Measurements from ENCODE around the gene MAP9. TPM values are rescaled to one million over a fixed set of nuclear protein-coding genes. Genes with fewer than 3 reads are reported as not detected.
"Not testable (repeated sequence)": the region's sequence is repeated elsewhere in the genome, so short reads cannot be mapped to it uniquely, and the experiment has no call there.

Gene MAP9
- total RNA-seq = 11.3 and 17.7 TPM in 2 replicates

DNA sequence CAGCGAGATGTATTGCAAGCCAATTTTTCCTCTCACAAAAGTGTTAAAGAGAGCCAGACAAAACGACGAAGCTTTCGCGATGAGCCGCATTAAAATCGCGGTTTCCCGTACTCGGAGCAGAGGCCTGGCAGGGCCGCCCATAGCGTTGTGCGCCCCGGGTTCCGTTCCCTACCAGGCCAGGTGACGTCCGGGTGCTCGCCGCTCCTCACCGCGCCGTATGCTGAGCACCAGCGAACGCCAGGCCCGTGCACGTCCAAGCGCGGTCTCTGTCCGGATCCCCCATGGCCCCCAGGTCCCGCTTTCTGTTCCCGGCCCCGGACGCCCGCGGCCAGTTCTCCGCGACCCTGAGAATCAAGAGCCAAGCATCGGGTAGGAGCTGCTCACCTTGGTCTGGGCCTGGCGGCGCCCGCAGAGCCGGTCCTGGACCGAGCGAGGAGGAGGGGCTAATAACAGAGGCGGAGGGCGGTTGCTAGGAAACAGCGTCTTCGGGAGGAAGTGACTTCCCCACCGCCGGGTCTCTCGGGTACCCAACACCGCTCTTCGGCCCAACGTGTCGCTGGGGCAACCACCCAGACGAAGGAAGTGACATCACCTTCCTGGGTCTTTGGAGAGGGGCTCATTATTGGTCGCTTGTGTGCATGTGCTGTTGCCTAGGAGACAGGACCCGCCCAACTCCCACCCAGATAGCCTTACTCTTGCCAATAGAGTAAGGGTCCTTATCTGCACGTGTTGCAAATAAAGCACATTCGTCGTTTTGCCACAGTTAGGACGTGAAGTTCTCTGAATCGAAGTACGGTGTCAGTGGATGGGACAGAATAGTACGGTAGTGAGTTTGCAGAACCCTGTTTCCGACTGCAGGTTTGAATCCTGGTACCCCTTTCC, at the start of gene MAP9:
TSS of gene MAP9 (minus strand) at position 579 of the 882 bp plus-strand sequence. CDS start 1,115 bp downstream, outside the sequence.
- TF ChIP-seq, protein P1, sequence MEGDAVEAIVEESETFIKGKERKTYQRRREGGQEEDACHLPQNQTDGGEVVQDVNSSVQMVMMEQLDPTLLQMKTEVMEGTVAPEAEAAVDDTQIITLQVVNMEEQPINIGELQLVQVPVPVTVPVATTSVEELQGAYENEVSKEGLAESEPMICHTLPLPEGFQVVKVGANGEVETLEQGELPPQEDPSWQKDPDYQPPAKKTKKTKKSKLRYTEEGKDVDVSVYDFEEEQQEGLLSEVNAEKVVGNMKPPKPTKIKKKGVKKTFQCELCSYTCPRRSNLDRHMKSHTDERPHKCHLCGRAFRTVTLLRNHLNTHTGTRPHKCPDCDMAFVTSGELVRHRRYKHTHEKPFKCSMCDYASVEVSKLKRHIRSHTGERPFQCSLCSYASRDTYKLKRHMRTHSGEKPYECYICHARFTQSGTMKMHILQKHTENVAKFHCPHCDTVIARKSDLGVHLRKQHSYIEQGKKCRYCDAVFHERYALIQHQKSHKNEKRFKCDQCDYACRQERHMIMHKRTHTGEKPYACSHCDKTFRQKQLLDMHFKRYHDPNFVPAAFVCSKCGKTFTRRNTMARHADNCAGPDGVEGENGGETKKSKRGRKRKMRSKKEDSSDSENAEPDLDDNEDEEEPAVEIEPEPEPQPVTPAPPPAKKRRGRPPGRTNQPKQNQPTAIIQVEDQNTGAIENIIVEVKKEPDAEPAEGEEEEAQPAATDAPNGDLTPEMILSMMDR (IDR thresholded peaks at IDR 0.05; ENCODE audit: insufficient read depth, low read depth, low read length) = no peak
- DNase-seq (ENCODE audit: low read depth) = peak; percentile 94
- H3K4me3 ChIP-seq (ENCODE audit: low read depth, low read length) = peak within 1 kb of the TSS; percentile 80

DNA sequence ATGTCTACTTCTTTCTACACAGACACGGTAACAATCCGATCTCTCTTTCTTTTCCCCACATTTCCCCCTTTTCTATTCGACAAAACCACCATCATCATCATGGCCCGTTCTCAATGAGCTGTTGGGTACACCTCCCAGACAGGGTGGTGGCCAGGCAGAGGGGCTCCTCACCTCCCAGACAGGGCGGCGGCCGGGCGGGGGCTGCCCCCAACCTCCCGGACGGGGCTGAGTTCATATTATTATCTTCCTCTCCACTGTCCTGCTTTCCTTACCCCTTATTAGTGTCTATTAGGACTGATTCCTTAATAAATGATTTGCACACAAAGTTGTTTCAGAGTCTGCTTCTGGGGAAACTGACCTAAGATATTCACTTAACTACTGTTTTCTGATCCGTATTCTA, 48.0 kb upstream of the MAP9 start:
- DNase-seq (ENCODE audit: low read depth); H3K4me3 ChIP-seq (ENCODE audit: low read depth, low read length): not testable (repeated sequence)

DNA sequence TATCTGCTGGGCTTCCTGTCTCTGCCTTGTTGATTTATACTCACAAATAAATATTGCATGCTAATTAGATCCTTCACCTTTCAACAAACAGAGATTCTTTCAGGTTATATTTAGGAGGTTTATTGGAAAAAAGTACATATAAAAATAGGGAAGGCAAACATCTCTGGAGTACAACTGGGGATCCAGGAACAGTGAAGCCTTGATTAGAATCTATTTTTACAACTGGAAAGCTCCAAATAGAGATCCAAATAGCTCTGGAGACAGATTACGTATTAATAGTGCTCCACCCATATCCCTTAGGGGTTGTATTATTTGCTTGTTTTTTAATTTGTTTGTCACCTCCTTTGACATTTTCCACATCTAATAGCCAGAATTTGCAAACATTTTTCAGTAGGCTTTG, 46.9 kb upstream of the MAP9 start:
- no peak overlapping the region for H3K4me3 ChIP-seq (ENCODE audit: low read depth, low read length)
- DNase-seq (ENCODE audit: low read depth) = no peak
- TF ChIP-seq, protein P1 (IDR thresholded peaks at IDR 0.05; ENCODE audit: insufficient read depth, low read depth, low read length) = no peak

DNA sequence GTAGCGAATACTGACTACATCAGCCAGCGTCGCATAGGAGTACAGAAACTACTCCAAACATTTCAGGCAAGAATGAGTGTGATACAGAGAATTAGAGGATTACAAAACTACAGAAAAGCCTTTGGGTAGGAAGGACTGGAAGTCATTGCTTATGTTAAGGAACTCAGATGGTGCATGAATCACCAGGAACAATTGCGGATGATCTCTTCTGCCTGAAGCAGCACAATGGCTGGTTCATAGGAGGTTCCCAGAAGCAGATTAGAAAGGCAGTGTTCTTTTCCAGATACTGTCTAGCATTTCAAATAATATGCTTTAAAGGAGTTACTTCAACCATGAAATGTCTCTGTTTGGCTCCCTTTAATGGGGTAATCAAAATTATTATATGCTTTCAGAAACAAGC, 42.5 kb upstream of the MAP9 start:
- peak; percentile 83 for DNase-seq (ENCODE audit: low read depth)
- no peak overlapping the region for H3K4me3 ChIP-seq (ENCODE audit: low read depth, low read length)
- TF ChIP-seq, protein P1 (IDR thresholded peaks at IDR 0.05; ENCODE audit: insufficient read depth, low read depth, low read length) = no peak

DNA sequence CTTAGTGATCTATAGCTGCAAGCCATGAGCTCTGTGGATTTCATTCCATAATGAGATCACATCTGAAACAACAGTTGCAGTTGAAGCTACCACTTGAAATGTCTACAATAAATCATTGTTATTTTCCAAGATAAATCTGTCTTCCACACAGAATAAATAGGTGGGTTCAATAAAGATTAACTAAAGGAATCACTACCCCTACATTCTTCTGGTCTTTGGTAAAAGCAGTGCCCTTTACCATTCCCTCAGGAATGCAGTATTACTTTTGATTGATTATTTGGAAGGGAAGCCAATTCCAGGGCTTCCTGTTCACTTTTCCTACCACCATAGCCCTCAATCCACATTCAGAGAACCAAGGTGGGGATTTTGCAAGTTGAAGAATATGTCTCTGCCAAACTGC, 38.9 kb upstream of the MAP9 start:
- H3K4me3 ChIP-seq (ENCODE audit: low read depth, low read length) = no peak overlapping the region
- TF ChIP-seq, protein P1 (IDR thresholded peaks at IDR 0.05; ENCODE audit: insufficient read depth, low read depth, low read length) = no peak
- no peak for DNase-seq (ENCODE audit: low read depth)

DNA sequence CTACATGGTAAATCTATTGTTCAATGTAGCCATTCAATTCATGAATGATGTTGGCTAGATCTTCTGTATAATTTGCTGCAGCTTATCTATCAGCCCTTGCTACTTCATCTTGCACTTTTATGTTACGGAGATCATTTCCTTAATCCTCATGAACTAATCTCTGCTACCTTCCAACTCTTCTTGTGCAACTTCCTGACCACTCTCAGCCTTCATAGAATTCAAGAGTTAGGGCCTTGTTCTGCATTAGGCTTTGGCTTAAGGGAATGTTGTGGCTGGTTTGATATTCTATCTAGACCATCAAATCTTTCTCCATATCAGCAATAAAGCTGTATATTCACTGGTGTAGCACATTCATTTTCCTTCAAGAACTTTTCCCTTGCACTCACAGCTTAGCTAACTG, 36.7 kb upstream of the MAP9 start:
- TF ChIP-seq, protein P1 (IDR thresholded peaks at IDR 0.05; ENCODE audit: insufficient read depth, low read depth, low read length) = no peak
- no peak overlapping the region for H3K4me3 ChIP-seq (ENCODE audit: low read depth, low read length)
- DNase-seq (ENCODE audit: low read depth) = no peak

DNA sequence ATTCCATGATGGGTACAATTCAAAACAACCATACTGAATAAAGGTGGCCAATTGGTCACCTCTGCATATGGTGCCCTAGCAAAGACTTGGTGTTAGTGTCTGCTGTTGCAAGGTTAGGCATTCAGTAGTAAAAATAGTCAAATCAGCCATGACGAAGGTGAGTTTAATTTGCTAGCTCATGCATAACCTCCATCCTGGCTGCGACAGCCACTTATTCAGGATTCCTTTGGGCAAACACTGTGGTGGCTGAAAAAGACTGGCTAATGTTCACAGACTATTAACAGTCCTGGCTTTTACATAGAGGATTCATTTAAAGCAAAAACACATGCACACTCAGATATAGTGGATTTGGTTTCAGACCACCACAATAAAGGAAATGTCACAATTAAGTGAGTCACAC, 34.8 kb upstream of the MAP9 start:
- TF ChIP-seq, protein P1 (IDR thresholded peaks at IDR 0.05; ENCODE audit: insufficient read depth, low read depth, low read length) = no peak
- DNase-seq (ENCODE audit: low read depth) = no peak
- H3K4me3 ChIP-seq (ENCODE audit: low read depth, low read length) = no peak overlapping the region

Data from fibroblast of villous mesenchyme (primary cell).